GM12864 (cell line): ENCODE results near the gene NT5DC1.

Experiments used
- DNase-seq: peaks from one replicate; pipeline ENCODE4 v3.0.0-alpha.2; 2011; ENCODE audit warnings: low read depth
- H3K4me3 ChIP-seq: 2 replicates; pipeline ENCODE4 v1.5.1; 2011; ENCODE audit warnings: mild to moderate bottlenecking, low read depth, low read length, control low read depth
- CTCF ChIP-seq: IDR thresholded peaks from 2 replicates; pipeline ENCODE4 v1.5.1; 2011; ENCODE audit warnings: low read depth, mild to moderate bottlenecking, moderate library complexity, low read length, control low read depth, inconsistent platforms; ENCODE audit errors: missing control alignments

NT5DC1 gene

GRCh38 chr6:116238083-116238482 lies 137.4 kb downstream of the NT5DC1 start:
- TF ChIP-seq CTCF: no peak
- DNase-seq: no peak
- H3K4me3 ChIP-seq: no peak overlapping the region

GRCh38 chr6:116239256-116239655 lies 138.6 kb downstream of the NT5DC1 start:
- no peak for TF ChIP-seq CTCF
- DNase-seq: no peak
- no peak overlapping the region for H3K4me3 ChIP-seq

- H3K4me3 ChIP-seq: no peak overlapping the region
- no peak for DNase-seq
- no peak for TF ChIP-seq CTCF
Observed at GRCh38 chr6:116239856-116240255, 139.2 kb downstream of the NT5DC1 start.

- H3K4me3 ChIP-seq: no peak overlapping the region
- no peak for DNase-seq
- TF ChIP-seq CTCF: no peak
Observed at GRCh38 chr6:116244284-116244683, 143.6 kb downstream of the NT5DC1 start.

GRCh38 chr6:116246089-116246488 lies 145.4 kb downstream of the NT5DC1 start:
- no peak for TF ChIP-seq CTCF
- no peak for DNase-seq
- H3K4me3 ChIP-seq: no peak overlapping the region

- no peak overlapping the region for H3K4me3 ChIP-seq
- TF ChIP-seq CTCF: no peak
- no peak for DNase-seq
Observed at GRCh38 chr6:116247285-116247684, 146.6 kb downstream of the NT5DC1 start.

- TF ChIP-seq CTCF: no peak
- DNase-seq: no peak
- no peak overlapping the region for H3K4me3 ChIP-seq
Observed at GRCh38 chr6:116248577-116248976, 147.9 kb downstream of the NT5DC1 start.
